AG09309 (cell line): ENCODE measurements around the gene SERTAD2.

Experiments
- DNase-seq: peaks from one replicate; pipeline ENCODE4 v3.0.0-alpha.2; 2010; ENCODE audit warnings: low read depth
- H3K4me3 ChIP-seq: 2 replicates; pipeline ENCODE4 v1.5.1; 2011; ENCODE audit warnings: mild to moderate bottlenecking, low read depth, low read length, moderate library complexity; ENCODE audit not compliant: control insufficient read depth
- TF ChIP-seq, protein P1 (sequence below): IDR thresholded peaks from 2 replicates; pipeline ENCODE4 v1.5.1; 2011; ENCODE audit warnings: mild to moderate bottlenecking, low read depth, low read length, inconsistent platforms; ENCODE audit not compliant: insufficient read depth, control insufficient read depth; ENCODE audit errors: missing control alignments

The SERTAD2 gene

DNA sequence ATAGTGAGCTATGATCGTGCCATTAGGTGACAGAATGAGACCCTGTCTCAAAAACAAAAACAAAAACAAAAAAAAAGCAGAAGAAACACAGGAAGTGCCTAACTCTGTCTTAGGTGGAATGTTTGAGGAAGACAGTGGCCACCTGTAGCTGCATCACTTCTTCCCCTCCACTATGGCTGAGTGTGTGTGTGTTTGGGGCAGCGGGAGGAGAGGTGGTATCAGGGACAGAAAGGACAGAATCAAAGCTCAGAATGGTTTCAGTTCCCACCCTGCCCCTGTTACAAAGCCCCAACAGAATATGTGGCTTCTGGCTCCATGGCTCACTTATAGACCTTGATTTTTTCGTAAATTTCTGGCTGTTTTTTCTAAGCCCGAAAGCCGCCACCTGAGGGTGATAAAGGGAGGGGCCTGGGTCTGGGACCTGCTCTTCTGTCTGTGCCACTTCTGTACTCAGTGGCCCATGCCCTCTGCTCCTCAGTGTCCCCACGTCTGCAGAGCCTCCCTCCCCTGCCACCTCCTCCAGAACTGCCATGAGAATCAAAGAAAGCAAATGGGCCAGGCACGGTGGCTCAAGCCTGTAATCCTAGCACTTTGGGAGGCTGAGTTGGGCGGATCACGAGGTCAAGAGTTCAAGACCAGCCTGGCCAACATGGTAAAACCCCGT, 27.4 kb downstream of the SERTAD2 start:
- no peak overlapping the region for H3K4me3 ChIP-seq
- DNase-seq: no peak
- TF ChIP-seq, protein P1, sequence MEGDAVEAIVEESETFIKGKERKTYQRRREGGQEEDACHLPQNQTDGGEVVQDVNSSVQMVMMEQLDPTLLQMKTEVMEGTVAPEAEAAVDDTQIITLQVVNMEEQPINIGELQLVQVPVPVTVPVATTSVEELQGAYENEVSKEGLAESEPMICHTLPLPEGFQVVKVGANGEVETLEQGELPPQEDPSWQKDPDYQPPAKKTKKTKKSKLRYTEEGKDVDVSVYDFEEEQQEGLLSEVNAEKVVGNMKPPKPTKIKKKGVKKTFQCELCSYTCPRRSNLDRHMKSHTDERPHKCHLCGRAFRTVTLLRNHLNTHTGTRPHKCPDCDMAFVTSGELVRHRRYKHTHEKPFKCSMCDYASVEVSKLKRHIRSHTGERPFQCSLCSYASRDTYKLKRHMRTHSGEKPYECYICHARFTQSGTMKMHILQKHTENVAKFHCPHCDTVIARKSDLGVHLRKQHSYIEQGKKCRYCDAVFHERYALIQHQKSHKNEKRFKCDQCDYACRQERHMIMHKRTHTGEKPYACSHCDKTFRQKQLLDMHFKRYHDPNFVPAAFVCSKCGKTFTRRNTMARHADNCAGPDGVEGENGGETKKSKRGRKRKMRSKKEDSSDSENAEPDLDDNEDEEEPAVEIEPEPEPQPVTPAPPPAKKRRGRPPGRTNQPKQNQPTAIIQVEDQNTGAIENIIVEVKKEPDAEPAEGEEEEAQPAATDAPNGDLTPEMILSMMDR: no peak

DNA sequence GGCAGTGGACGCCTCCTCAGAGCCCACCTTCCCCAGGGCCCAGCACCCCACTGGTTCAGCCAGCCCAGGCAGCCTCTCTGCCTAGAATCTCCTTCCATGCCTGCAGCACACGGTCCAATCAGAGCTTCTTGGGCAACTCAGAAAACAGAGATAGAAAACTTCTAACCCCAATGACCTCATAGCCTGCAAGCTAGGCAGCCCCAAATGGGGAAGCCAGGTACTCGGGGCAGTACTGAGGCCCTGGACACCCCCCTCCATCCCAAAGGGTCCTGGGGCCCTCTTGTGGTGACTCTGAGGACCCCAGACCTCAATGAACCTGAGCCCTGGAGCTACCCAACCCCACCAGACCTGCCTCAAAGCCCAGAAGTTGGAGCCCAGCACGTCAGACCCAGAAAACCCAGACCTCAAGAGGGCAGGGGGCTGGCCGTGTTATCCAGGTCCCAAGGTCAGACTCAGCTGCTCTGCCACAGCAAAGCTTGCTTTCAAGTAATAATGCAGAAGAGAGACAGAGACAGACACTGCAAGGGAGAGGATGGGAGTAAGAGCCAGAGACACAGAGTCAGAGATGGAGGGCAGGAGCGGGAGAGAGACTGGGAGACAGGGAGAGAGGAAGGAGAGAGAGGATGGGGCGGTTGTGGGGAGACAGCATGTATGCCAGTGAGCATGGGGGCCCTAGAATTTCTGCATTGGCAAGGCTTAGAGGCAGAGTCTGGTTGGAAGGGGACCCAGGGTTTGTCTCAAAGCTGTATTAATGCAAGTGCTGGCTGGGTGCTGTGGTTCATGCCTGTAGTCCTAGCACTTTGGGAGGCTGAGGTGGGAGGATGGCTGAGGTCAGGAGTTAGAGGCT, 28.2 kb downstream of the SERTAD2 start:
- TF ChIP-seq, protein P1: no peak
- no peak overlapping the region for H3K4me3 ChIP-seq
- DNase-seq: no peak

DNA sequence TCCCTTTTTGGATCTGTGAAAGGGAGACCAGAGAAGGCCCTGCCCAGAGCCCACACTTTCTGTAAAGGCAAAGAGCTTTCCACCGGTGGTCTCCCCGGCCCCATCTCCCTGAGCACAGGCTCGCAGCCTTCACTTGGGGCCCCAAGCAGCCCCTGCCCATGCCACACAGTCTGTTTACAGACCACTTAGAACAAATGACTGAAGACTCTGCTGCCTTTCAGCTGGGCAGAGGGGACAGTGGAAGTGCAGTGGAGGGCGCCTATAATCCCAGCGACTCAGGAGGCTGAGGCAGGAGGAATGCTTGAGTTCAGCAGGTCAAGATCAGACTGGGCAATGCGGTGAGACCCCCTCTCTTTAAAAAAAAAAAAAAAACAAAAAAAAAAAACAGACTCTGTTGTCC, 28.9 kb downstream of the SERTAD2 start:
- H3K4me3 ChIP-seq: no peak overlapping the region
- DNase-seq: no peak
- TF ChIP-seq, protein P1: no peak

DNA sequence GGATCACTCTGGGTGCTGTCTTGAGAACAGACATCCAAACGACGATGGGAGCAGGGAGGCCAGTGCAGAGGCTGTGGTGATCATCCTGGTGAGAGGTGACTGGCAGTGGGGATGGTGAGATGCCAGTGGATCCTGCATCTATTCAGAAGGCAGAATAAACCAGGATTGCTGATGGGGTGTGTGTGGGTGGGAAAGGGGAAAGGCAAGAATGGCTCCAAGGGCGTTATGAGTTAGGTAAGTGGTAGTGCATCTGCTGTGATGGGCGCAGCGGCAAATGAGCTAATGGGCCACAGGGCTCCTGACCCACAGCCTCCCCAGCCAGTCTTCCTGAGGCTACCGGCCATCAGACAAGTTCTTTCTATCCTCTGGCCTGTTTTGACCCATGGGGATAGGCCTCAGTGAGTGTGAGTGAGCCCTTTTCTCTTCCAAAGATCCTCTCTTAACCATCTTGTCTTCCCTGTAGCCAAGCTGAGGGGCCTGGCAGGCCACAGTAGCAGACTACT, 29.6 kb downstream of the SERTAD2 start:
- H3K4me3 ChIP-seq: no peak overlapping the region
- no peak for DNase-seq
- TF ChIP-seq, protein P1: no peak

DNA sequence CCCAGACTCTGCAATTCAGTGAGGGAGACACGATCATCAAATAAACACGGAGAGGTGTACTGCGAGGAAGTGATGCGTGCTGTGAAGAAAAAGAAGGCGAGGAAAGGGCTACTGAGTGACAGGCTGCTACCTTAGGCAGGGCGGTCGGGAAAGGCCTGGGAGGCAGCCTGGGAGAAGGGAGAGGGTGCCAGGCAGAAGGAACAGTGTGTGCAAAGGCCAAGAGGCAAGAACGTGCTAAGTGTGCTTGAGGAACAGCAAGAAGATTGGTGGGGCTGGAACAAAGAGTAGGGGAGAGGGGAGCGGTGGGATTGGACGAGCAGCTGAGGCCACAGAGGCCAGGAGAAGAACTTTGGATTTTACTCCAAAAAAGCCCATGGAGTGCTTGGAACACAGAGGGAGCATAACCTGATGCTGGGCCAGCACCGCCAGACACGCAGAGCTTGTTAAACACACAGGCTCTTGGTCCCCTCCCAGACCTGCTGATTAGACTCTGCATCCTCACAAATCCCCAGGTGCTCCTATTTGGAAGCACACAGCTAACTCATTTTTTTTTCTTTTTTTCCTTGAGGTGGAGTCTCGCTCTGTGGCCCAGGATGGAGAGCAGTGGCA, 30.4 kb downstream of the SERTAD2 start:
- no peak for DNase-seq
- TF ChIP-seq, protein P1: no peak
- no peak overlapping the region for H3K4me3 ChIP-seq

DNA sequence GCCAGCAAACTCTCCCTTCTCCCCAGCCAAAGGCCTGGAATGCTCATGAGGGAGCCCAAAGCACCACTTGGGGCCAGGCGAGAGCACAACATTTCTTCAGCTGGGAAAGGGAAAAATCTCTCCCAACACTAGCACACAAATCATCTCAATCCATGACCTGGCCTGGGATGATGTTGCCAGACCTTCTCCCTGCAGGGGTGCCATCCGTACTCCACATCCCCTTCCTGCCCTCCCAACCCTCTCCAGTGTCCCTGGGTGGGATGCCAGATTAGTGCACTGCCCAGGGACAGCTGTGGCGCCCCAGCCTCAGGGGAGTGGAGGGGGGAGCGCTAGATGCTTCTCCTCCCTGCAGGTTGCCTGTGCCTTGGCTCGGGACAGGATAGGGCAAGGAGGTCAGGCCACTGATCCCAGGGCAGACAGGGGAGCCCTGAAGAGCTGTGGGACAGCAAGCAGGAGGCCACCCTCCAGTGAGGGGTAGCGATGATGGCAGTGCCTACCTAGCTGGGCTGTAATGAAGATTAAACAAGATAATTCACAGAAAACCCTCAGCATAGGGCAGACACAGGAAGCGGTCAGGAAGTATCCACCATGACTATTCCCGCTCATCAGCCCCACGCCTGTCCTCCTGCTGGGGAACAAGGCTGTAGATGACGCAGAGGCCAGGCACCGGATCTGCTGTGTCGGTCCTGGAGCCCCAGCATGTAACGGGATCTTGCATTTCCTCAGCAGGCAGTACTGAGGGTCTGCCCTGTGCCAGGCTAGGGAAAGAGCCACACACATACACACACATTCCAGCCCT, 31.1 kb downstream of the SERTAD2 start:
- TF ChIP-seq, protein P1: peak; percentile 26
- no peak for DNase-seq

More for the DNA sequence above, 31.1 kb downstream of the SERTAD2 start:
- no peak overlapping the region for H3K4me3 ChIP-seq
